GM18951 (cell line): ENCODE results near the gene CELF1.
"Not testable (repeated sequence)": the region's sequence is repeated elsewhere in the genome, so short reads cannot be mapped to it uniquely, and the experiment has no call there.

Experiments used
- POLR2A ChIP-seq: IDR thresholded peaks from 4 replicates; pipeline ENCODE4 v1.6.1; 2011; ENCODE audit warnings: mild to moderate bottlenecking; ENCODE audit not compliant: insufficient read length, insufficient read depth; ENCODE audit errors: extremely low read depth
- in situ Hi-C: fragments of 300-500 bp; cut with MboI; formaldehyde crosslinking; loops from one replicate; pipeline ENCODE4 v1.12.0; 2022; ENCODE audit warnings: low sequenced_read_pairs, mixed read lengths, inconsistent platforms; ENCODE audit not compliant: unreplicated experiment

Gene CELF1

DNA sequence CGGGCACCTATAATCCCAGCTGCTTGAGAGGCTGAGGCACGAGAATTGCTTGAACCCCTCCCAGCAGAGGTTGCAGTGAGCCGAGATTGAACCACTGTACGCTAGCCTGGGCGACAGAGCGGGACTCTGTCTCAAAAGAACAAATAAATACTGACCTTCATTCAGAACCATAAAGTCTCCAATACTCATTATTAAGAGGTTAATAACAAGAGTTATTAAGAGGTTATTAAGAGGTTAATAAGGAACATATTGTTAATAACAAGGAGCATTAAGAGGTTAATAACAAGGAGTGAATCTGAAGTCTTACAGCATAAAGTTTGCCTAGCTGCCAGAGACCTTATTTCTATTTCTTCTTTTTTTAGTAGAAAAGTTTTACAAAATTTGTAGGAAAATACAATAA is 7.6 kb downstream of the CELF1 start:
- in situ Hi-C loops: no loop called here
- TF ChIP-seq POLR2A: no peak

- in situ Hi-C loops: no loop called here
- TF ChIP-seq POLR2A: no peak
Measured at GRCh38 chr11:47541070-47541469, 11.9 kb downstream of the CELF1 start.

DNA sequence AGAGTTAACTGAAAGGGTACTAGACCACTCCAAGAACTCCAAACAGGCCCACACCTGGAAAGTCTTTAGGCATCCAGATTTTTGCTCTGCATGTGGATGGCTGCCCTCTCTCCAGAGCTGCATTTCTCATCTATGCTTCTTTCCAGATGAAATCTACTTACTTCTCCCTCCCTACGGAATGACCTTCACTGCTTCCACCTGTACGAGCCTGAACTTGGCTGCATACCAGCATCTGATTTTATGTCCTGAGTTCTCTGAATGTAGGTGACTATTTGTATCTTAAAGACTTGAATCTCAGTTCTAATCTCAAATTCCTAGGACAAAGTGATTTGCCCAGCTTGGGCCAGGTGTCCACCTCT is 13.3 kb downstream of the CELF1 start:
- TF ChIP-seq POLR2A: no peak
- in situ Hi-C loops: no loop called here

GRCh38 chr11:47538741-47539565 is 14.0 kb downstream of the CELF1 start:
- in situ Hi-C loops: no loop called here
- TF ChIP-seq POLR2A: no peak

- in situ Hi-C loops: no loop called here
- no peak for TF ChIP-seq POLR2A
Measured at GRCh38 chr11:47536915-47537314, 16.0 kb downstream of the CELF1 start.

- TF ChIP-seq POLR2A: no peak
- in situ Hi-C loops: no loop called here
Measured at GRCh38 chr11:47534704-47535251, 18.2 kb downstream of the CELF1 start.

DNA sequence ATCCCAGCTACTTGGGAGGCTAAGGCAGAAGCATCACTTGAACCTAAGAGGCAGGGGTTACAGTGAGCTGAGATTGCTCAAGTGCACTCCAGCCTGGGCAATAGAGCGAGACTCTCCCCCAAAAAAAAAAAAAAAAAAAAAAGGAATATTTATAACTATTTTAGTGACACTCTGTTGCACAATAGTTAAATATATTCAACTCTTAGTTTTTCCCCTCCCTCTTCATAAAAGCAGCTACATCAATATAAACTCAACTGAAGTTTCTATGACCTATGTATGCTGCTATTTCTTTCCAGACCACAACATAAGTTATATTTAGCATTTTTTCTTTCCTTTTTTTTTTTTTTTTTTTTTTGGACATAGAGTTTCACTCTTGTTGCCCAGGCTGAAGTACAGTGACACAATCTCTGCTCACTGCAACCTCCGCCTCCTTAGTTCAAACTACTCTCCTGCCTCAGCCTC is 19.2 kb downstream of the CELF1 start:
- no peak for TF ChIP-seq POLR2A
- in situ Hi-C loops: no loop called here

- in situ Hi-C loops: no loop called here
- no peak for TF ChIP-seq POLR2A
Measured at GRCh38 chr11:47532597-47533213, 20.2 kb downstream of the CELF1 start.

GRCh38 chr11:47531666-47532065 is 21.3 kb downstream of the CELF1 start:
- no peak for TF ChIP-seq POLR2A
- in situ Hi-C loops: no loop called here

GRCh38 chr11:47530721-47531120 is 22.2 kb downstream of the CELF1 start:
- in situ Hi-C loops: not testable (repeated sequence)

GRCh38 chr11:47529951-47530350 is 23.0 kb downstream of the CELF1 start:
- in situ Hi-C loops: no loop called here
- no peak for TF ChIP-seq POLR2A

- in situ Hi-C loops: no loop called here
- no peak for TF ChIP-seq POLR2A
Measured at GRCh38 chr11:47527186-47527585, 25.7 kb downstream of the CELF1 start.

DNA sequence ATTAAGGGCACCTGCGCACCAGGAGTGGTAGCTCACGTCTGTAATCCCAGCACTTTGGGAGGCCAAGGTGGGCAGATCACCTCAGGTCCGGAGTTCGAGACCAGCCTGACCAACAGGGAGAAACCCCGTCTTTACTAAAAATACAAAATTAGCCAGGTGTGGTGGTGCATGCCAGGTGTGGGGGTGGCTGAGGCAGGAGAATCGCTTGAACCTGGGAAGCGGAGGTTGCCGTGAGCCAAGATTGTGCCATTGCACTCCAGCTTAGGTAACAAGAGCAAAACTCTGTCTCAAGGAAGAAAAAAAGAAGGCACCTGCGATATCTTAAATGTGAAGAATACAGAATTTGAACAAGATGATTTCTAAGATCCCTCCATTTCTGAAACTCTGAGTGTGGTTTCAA is 26.9 kb downstream of the CELF1 start:
- in situ Hi-C loops: not testable (repeated sequence)

GRCh38 chr11:47524291-47524874 is 28.5 kb downstream of the CELF1 start:
- TF ChIP-seq POLR2A: no peak
- in situ Hi-C loops: no loop called here
